Activated CD8-positive, alpha-beta memory T cell treated with anti-CD3 and anti-CD28 coated beads, Interleukin-2, amount 50 U/mL, for 48 hours (primary cell): ENCODE results near the gene PTPRN2.

Source experiments
- DNase-seq: peaks from one replicate; pipeline ENCODE4 v3.0.0-alpha.2; 2020

The PTPRN2 gene

GRCh38 chr7:157829491-157829890, 758.1 kb downstream of the PTPRN2 start:
- DNase-seq: no peak

- no peak for DNase-seq
These were observed 758.7 kb downstream of the PTPRN2 start for GRCh38 chr7:157828881-157829280.

GRCh38 chr7:157828190-157828589, 759.4 kb downstream of the PTPRN2 start:
- no peak for DNase-seq

GRCh38 chr7:157827863-157828160, 759.8 kb downstream of the PTPRN2 start:
- DNase-seq: no peak

- no peak for DNase-seq
These were observed 760.4 kb downstream of the PTPRN2 start for GRCh38 chr7:157827045-157827862.

- DNase-seq: no peak
These were observed 761.1 kb downstream of the PTPRN2 start for GRCh38 chr7:157826566-157826965.

GRCh38 chr7:157825325-157825724, 762.3 kb downstream of the PTPRN2 start:
- DNase-seq: no peak

GRCh38 chr7:157824819-157825121, 762.9 kb downstream of the PTPRN2 start:
- no peak for DNase-seq

GRCh38 chr7:157824011-157824818, 763.4 kb downstream of the PTPRN2 start:
- DNase-seq: no peak

- DNase-seq: no peak
These were observed 765.0 kb downstream of the PTPRN2 start for GRCh38 chr7:157822688-157823031.

- no peak for DNase-seq
These were observed 765.5 kb downstream of the PTPRN2 start for GRCh38 chr7:157821959-157822687.

- DNase-seq: no peak
These were observed 766.8 kb downstream of the PTPRN2 start for GRCh38 chr7:157820796-157821195.

- no peak for DNase-seq
These were observed 768.2 kb downstream of the PTPRN2 start for GRCh38 chr7:157819455-157819807.

- no peak for DNase-seq
These were observed 768.7 kb downstream of the PTPRN2 start for GRCh38 chr7:157818701-157819454.

GRCh38 chr7:157817944-157818700, 769.5 kb downstream of the PTPRN2 start:
- DNase-seq: no peak

- DNase-seq: no peak
These were observed 770.2 kb downstream of the PTPRN2 start for GRCh38 chr7:157817433-157817832.

GRCh38 chr7:157816526-157817250, 770.9 kb downstream of the PTPRN2 start:
- DNase-seq: no peak

- DNase-seq: no peak
These were observed 771.5 kb downstream of the PTPRN2 start for GRCh38 chr7:157816086-157816485.

- DNase-seq: no peak
These were observed 772.0 kb downstream of the PTPRN2 start for GRCh38 chr7:157815706-157816022.

- no peak for DNase-seq
These were observed 772.5 kb downstream of the PTPRN2 start for GRCh38 chr7:157814931-157815705.
